ENCODE data around the gene MEGF9.

MEGF9 gene

DNA sequence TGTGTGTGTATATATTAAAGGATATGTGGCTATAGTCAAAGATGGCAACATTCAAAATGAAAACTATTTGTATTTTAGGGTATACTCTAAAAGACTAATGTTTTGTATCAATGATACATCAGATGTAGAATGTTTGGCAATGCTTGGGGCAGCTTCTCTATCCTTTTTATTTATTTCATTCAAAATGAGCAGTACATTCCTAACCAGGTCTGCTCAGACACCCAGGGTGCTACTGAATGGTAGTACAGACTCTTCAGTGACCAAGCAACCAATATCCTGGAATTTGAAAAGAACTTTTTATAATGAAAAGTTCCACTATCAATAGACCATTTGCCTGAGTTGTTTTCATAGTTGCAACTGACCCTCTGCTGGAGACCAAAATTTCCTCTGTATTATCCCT, 23.9 kb downstream of the MEGF9 start:
- H3K27me3 ChIP-seq (ENCODE audit: insufficient read depth, low read length): no peaks in the 10 kb centered on the region
- H3K4me1 ChIP-seq (ENCODE audit: insufficient read depth, low read length): peaks cover 41% of the 10 kb centered on the region
- H3K36me3 ChIP-seq (ENCODE audit: insufficient read depth, low read length): peaks cover 3% of the 10 kb centered on the region
- H3K9me3 ChIP-seq (ENCODE audit: low read length): no peaks in the 10 kb centered on the region
- H3K4me3 ChIP-seq (ENCODE audit: low read length): no peak overlapping the region
- no peak overlapping the region for H2AFZ ChIP-seq (ENCODE audit: low read depth, low read length)

GRCh38 chr9:120689860-120690259, 24.4 kb downstream of the MEGF9 start:
- Histone ChIP-seq H3K27me3 (ENCODE audit: insufficient read depth, low read length) (no peaks in the 10 kb centered on the region), H3K36me3 (ENCODE audit: insufficient read depth, low read length) (peaks cover 3% of the 10 kb centered on the region), H3K4me1 (ENCODE audit: insufficient read depth, low read length) (peaks cover 41% of the 10 kb centered on the region), H2AFZ (ENCODE audit: low read depth, low read length) (no peak overlapping the region), H3K9me3 (ENCODE audit: low read length) (peaks cover 2% of the 10 kb centered on the region), H3K4me3 (ENCODE audit: low read length) (no peak overlapping the region)

GRCh38 chr9:120688758-120689157, 25.5 kb downstream of the MEGF9 start:
- peaks cover 41% of the 10 kb centered on the region for H3K4me1 ChIP-seq (ENCODE audit: insufficient read depth, low read length)
- H3K36me3 ChIP-seq (ENCODE audit: insufficient read depth, low read length): peaks cover 3% of the 10 kb centered on the region
- H3K9me3 ChIP-seq (ENCODE audit: low read length): peaks cover 2% of the 10 kb centered on the region
- H2AFZ ChIP-seq (ENCODE audit: low read depth, low read length): no peak overlapping the region
- H3K4me3 ChIP-seq (ENCODE audit: low read length): no peak overlapping the region
- no peaks in the 10 kb centered on the region for H3K27me3 ChIP-seq (ENCODE audit: insufficient read depth, low read length)

GRCh38 chr9:120683150-120683549, 31.1 kb downstream of the MEGF9 start:
- H3K27me3 ChIP-seq (ENCODE audit: insufficient read depth, low read length): no peaks in the 10 kb centered on the region
- no peak overlapping the region for H3K4me3 ChIP-seq (ENCODE audit: low read length)
- H3K4me1 ChIP-seq (ENCODE audit: insufficient read depth, low read length): peaks cover 4% of the 10 kb centered on the region
- H2AFZ ChIP-seq (ENCODE audit: low read depth, low read length): no peak overlapping the region
- H3K9me3 ChIP-seq (ENCODE audit: low read length): peaks cover 2% of the 10 kb centered on the region
- H3K36me3 ChIP-seq (ENCODE audit: insufficient read depth, low read length): peaks cover 3% of the 10 kb centered on the region

GRCh38 chr9:120681121-120681520, 33.1 kb downstream of the MEGF9 start:
- Histone ChIP-seq H3K27me3 (ENCODE audit: insufficient read depth, low read length) (no peaks in the 10 kb centered on the region), H3K9me3 (ENCODE audit: low read length) (peaks cover 2% of the 10 kb centered on the region), H3K4me1 (ENCODE audit: insufficient read depth, low read length) (peaks cover 4% of the 10 kb centered on the region), H2AFZ (ENCODE audit: low read depth, low read length) (no peak overlapping the region), H3K36me3 (ENCODE audit: insufficient read depth, low read length) (peaks cover 3% of the 10 kb centered on the region), H3K4me3 (ENCODE audit: low read length) (no peak overlapping the region)

DNA sequence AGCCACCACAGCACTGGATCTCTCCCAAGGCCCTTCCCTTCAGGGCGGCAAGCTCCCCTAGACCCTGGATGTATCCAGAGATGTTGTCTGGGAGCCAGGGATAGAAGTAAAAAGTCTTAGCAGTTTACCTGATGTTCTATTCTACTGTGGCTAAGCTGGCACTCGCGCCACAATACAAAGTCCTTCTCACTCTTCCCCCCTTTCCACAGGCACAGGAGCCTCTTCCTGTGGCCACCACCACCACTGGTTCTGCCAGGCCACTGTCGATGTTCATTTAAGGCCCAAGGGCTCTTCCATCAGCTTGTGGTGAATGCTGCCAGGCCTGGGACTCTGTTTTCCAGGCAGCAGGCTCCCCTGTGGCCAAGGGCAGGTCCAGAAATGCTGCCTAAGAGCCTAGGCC, 33.7 kb downstream of the MEGF9 start:
- Histone ChIP-seq H3K36me3 (ENCODE audit: insufficient read depth, low read length) (peaks cover 3% of the 10 kb centered on the region), H2AFZ (ENCODE audit: low read depth, low read length) (no peak overlapping the region), H3K27me3 (ENCODE audit: insufficient read depth, low read length) (no peaks in the 10 kb centered on the region), H3K4me1 (ENCODE audit: insufficient read depth, low read length) (peaks cover 4% of the 10 kb centered on the region), H3K9me3 (ENCODE audit: low read length) (peaks cover 2% of the 10 kb centered on the region), H3K4me3 (ENCODE audit: low read length) (no peak overlapping the region)

DNA sequence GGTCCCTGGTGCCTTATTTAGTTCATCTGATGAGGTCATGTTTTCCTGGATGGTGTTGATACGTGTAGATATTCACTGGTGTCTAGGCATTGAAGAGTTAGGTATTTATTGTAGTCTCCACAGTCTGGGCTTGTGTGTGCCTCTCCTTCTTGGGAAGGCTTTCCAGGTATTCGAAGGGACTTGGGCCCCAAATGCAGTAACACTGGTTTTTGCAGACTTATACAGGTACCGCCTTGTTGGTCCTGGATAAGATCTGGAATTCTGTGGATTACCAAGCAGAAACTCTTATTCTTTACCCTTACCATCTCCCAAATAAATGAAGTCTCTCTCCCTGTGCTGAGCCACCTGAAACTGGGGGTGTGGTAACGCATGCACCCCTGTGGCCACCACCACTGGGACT, 34.1 kb downstream of the MEGF9 start:
- Histone ChIP-seq H3K36me3 (ENCODE audit: insufficient read depth, low read length) (peaks cover 3% of the 10 kb centered on the region), H3K4me1 (ENCODE audit: insufficient read depth, low read length) (peaks cover 4% of the 10 kb centered on the region), H3K27me3 (ENCODE audit: insufficient read depth, low read length) (no peaks in the 10 kb centered on the region), H2AFZ (ENCODE audit: low read depth, low read length) (no peak overlapping the region), H3K9me3 (ENCODE audit: low read length) (peaks cover 2% of the 10 kb centered on the region), H3K4me3 (ENCODE audit: low read length) (no peak overlapping the region)

GRCh38 chr9:120677965-120678364, 36.3 kb downstream of the MEGF9 start:
- Histone ChIP-seq H3K27me3 (ENCODE audit: insufficient read depth, low read length) (no peaks in the 10 kb centered on the region), H3K4me3 (ENCODE audit: low read length) (no peak overlapping the region), H2AFZ (ENCODE audit: low read depth, low read length) (no peak overlapping the region), H3K9me3 (ENCODE audit: low read length) (no peaks in the 10 kb centered on the region), H3K36me3 (ENCODE audit: insufficient read depth, low read length) (peaks cover 3% of the 10 kb centered on the region), H3K4me1 (ENCODE audit: insufficient read depth, low read length) (peaks cover 4% of the 10 kb centered on the region)

DNA sequence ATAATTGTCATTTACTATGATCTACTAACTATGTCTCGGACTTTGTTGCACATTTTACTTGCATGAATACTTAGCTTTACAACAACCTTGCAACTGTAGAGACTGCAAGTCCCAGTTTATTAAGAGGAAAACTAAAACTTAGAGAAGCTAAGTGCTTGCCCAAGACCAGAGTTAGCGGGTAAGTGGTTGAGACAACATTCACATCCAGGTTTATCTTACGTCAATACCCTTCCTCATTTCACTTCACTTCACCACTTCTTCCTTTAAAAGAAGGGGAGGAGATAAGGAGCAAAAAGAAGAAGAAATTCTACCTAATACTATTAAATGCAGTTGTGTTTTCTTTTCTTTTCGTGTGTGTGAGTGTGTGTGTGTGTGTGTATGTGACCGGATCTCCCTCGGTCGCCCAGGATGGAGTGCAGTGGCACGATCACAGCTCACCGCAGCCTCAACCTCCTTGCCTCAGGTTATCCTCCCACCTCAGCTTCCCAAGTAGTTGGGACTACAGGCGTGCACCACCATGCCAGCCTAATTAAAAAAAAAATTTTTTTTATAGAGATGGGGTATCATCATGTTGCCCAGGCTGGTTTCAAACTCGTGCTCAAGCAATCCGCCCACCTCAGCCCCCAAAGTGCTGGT, 37.4 kb downstream of the MEGF9 start:
- H2AFZ ChIP-seq (ENCODE audit: low read depth, low read length): no peak overlapping the region
- peaks cover 4% of the 10 kb centered on the region for H3K4me1 ChIP-seq (ENCODE audit: insufficient read depth, low read length)
- H3K36me3 ChIP-seq (ENCODE audit: insufficient read depth, low read length): peaks cover 3% of the 10 kb centered on the region
- H3K27me3 ChIP-seq (ENCODE audit: insufficient read depth, low read length): no peaks in the 10 kb centered on the region
- H3K9me3 ChIP-seq (ENCODE audit: low read length): no peaks in the 10 kb centered on the region
- no peak overlapping the region for H3K4me3 ChIP-seq (ENCODE audit: low read length)

GRCh38 chr9:120668399-120668798, 45.9 kb downstream of the MEGF9 start:
- Histone ChIP-seq H3K36me3 (ENCODE audit: insufficient read depth, low read length) (no peaks in the 10 kb centered on the region), H3K27me3 (ENCODE audit: insufficient read depth, low read length) (no peaks in the 10 kb centered on the region)

GRCh38 chr9:120663950-120664349, 50.3 kb downstream of the MEGF9 start:
- Histone ChIP-seq H3K27me3 (ENCODE audit: insufficient read depth, low read length) (no peaks in the 10 kb centered on the region), H3K4me3 (ENCODE audit: low read length) (no peak overlapping the region), H3K9me3 (ENCODE audit: low read length) (no peaks in the 10 kb centered on the region), H3K4me1 (ENCODE audit: insufficient read depth, low read length) (peaks cover 11% of the 10 kb centered on the region), H2AFZ (ENCODE audit: low read depth, low read length) (no peak overlapping the region), H3K36me3 (ENCODE audit: insufficient read depth, low read length) (no peaks in the 10 kb centered on the region)

More at GRCh38 chr9:120668399-120668798, 45.9 kb downstream of the MEGF9 start:
- H2AFZ ChIP-seq (ENCODE audit: low read depth, low read length): no peak overlapping the region
- H3K4me1 ChIP-seq (ENCODE audit: insufficient read depth, low read length): peaks cover 10% of the 10 kb centered on the region
- no peaks in the 10 kb centered on the region for H3K9me3 ChIP-seq (ENCODE audit: low read length)
- no peak overlapping the region for H3K4me3 ChIP-seq (ENCODE audit: low read length)

DNA sequence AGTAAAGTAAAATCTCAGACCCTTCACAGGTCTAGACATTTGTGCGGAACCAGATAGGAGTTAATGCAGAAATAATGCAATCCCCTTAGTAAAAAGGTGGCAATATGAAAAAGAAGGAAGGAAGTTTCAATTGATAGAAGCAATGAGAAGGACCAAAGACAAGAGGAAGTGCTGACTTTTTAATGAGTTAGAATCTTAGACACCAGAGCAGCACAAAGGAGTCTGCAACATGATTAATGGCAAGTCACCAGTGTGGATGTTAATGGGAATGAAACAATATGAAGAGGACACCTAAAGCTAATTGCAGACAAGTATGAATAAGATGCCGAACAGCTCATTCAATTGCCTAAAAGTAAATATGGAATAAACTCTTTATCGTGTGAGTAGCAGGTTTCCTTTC, 50.9 kb downstream of the MEGF9 start:
- Histone ChIP-seq H3K4me1 (ENCODE audit: insufficient read depth, low read length) (peaks cover 11% of the 10 kb centered on the region), H3K9me3 (ENCODE audit: low read length) (no peaks in the 10 kb centered on the region), H3K36me3 (ENCODE audit: insufficient read depth, low read length) (no peaks in the 10 kb centered on the region), H3K27me3 (ENCODE audit: insufficient read depth, low read length) (no peaks in the 10 kb centered on the region), H3K4me3 (ENCODE audit: low read length) (no peak overlapping the region), H2AFZ (ENCODE audit: low read depth, low read length) (no peak overlapping the region)

GRCh38 chr9:120662513-120662912, 51.8 kb downstream of the MEGF9 start:
- Histone ChIP-seq H2AFZ (ENCODE audit: low read depth, low read length) (no peak overlapping the region), H3K4me3 (ENCODE audit: low read length) (no peak overlapping the region)

GRCh38 chr9:120659676-120660075, 54.6 kb downstream of the MEGF9 start:
- Histone ChIP-seq H3K4me3 (ENCODE audit: low read length) (no peak overlapping the region), H2AFZ (ENCODE audit: low read depth, low read length) (no peak overlapping the region), H3K36me3 (ENCODE audit: insufficient read depth, low read length) (no peaks in the 10 kb centered on the region), H3K27me3 (ENCODE audit: insufficient read depth, low read length) (no peaks in the 10 kb centered on the region), H3K4me1 (ENCODE audit: insufficient read depth, low read length) (peaks cover 10% of the 10 kb centered on the region), H3K9me3 (ENCODE audit: low read length) (no peaks in the 10 kb centered on the region)

More at GRCh38 chr9:120662513-120662912, 51.8 kb downstream of the MEGF9 start:
- no peaks in the 10 kb centered on the region for H3K36me3 ChIP-seq (ENCODE audit: insufficient read depth, low read length)
- H3K4me1 ChIP-seq (ENCODE audit: insufficient read depth, low read length): peaks cover 11% of the 10 kb centered on the region
- H3K9me3 ChIP-seq (ENCODE audit: low read length): no peaks in the 10 kb centered on the region
- no peaks in the 10 kb centered on the region for H3K27me3 ChIP-seq (ENCODE audit: insufficient read depth, low read length)

Data from neuron (in vitro differentiated cells).